Thoracic aorta endothelial cell (primary cell): ENCODE results near the gene BDKRB1. TPM values are rescaled to one million over a fixed set of nuclear protein-coding genes. Genes with fewer than 3 reads are reported as not detected.

ENCODE experiments used
- small RNA-seq: library from RNA; depleted of rRNA; stranded (forward); fragments of <200 nt; gene quantifications from one replicate; pipeline ENCODE3, GENCODE V24; 2012
- total RNA-seq: library from RNA; depleted of rRNA; stranded (reverse); fragments of >200 nt; gene quantifications from 2 replicates; pipeline ENCODE4 v1.2.3, GENCODE V29; 2012

The BDKRB1 gene
- not detected in 2 replicates for total RNA-seq

DNA sequence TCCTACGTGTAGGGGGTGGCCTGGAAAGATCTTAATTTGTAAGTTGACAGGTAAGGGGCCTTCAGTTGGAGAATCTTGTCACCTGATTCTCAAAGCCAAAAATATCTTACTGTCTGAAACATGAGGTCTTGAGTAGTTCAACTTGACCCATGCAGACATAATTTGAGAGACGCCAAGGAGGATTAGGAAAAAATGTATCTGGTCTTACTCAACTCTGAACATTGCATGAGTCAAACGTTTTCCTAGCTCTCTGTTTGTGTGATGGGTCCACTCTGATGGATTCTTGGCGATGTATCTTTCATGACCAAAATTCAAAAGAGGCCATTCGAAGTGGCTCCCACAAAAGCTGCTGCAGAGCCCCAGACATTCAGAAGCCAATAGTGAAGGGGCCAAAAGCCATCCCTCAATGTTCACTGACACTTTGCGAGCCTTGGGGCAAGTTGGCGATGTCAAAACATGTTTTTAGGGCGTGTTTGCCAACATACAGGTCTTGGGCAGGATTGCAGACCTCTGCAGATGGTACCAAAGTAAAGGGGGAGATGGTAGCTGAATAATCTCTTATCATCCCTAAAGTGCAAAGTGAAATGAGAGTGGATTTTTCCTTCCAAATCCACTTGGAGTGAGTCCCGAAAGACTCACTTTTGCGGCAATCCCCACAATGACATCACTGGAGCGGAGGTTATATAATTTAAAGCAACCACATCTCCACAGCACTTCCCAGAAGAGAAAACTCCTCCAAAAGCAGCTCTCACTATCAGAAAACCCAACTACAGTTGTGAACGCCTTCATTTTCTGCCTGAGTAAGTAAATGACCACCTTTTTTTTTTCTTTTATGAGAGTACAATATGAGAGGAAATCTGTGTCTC is at the start of gene BDKRB1:
Gene BDKRB1 (plus strand): TSS at position 710 of the 866 bp plus-strand sequence. CDS start 7,473 bp downstream, outside the sequence.

Small RNA genes within 50 kb of the gene (small RNA-seq; reads per million reads assigned to genes)
- gene CKS1BP1: not detected

Other genes with a start within 250 kb of the BDKRB1 start
- gene C14orf132, start 216.8 kb upstream of the BDKRB1 start, total RNA-seq: 3.2 and 6.0 TPM in 2 replicates
- under 0.01 TPM in 1 of 2 replicates, not detected in the other for gene BDKRB2, start 51.4 kb upstream of the BDKRB1 start, total RNA-seq
- gene ATG2B, start 107.1 kb downstream of the BDKRB1 start, total RNA-seq: 37.9 and 39.8 TPM in 2 replicates
- gene GSKIP, start 107.3 kb downstream of the BDKRB1 start, total RNA-seq: 39.8 and 56.3 TPM in 2 replicates
- gene AK7, start 135.9 kb downstream of the BDKRB1 start, total RNA-seq: 0.13 and 1.0 TPM in 2 replicates
- gene PAPOLA, start 246.2 kb downstream of the BDKRB1 start, total RNA-seq: 231 and 251 TPM in 2 replicates